ENCODE measurements around the gene ELP5. TPM values are rescaled to one million over a fixed set of nuclear protein-coding genes. Genes with fewer than 3 reads are reported as not detected.

Gene ELP5
- total and polyA plus RNA-seq, 2 experiments from 2014 or later: 38.3 to 41.4 TPM

DNA sequence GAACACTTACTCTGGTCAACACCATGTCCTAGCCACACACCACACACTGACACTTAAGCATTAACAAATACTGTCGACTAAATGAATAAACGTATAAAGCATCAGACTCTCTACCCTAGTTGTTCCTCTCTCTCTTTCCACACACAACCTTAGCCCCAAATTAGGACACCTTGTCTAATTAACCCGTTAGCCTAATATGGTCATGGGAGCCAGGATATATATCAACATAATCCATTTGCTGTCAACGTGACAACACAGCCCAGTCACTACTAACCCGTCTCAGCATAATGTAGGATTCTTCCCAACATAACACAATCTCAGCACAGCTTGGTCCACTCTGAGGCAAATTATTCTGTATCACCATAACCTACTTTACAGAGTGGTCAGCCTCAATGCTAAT lies 19.9 kb upstream of the ELP5 start (continued):
- TF ChIP-seq, protein P1, sequence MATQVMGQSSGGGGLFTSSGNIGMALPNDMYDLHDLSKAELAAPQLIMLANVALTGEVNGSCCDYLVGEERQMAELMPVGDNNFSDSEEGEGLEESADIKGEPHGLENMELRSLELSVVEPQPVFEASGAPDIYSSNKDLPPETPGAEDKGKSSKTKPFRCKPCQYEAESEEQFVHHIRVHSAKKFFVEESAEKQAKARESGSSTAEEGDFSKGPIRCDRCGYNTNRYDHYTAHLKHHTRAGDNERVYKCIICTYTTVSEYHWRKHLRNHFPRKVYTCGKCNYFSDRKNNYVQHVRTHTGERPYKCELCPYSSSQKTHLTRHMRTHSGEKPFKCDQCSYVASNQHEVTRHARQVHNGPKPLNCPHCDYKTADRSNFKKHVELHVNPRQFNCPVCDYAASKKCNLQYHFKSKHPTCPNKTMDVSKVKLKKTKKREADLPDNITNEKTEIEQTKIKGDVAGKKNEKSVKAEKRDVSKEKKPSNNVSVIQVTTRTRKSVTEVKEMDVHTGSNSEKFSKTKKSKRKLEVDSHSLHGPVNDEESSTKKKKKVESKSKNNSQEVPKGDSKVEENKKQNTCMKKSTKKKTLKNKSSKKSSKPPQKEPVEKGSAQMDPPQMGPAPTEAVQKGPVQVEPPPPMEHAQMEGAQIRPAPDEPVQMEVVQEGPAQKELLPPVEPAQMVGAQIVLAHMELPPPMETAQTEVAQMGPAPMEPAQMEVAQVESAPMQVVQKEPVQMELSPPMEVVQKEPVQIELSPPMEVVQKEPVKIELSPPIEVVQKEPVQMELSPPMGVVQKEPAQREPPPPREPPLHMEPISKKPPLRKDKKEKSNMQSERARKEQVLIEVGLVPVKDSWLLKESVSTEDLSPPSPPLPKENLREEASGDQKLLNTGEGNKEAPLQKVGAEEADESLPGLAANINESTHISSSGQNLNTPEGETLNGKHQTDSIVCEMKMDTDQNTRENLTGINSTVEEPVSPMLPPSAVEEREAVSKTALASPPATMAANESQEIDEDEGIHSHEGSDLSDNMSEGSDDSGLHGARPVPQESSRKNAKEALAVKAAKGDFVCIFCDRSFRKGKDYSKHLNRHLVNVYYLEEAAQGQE (IDR thresholded peaks at IDR 0.05; ENCODE audit: unreplicated experiment): no peak
- TF ChIP-seq STAT1 (IDR thresholded peaks at IDR 0.05; ENCODE audit: unreplicated experiment) (no peak), ZNF114 (CRISPR knock-in tag; IDR thresholded peaks at IDR 0.05) (no peak), EZH2 (IDR thresholded peaks at IDR 0.05; ENCODE audit: low read depth, unreplicated experiment) (no peak), POLR2AphosphoS5 (IDR thresholded peaks at IDR 0.05; ENCODE audit: low read depth) (no peak), NANOG (IDR thresholded peaks at IDR 0.05; ENCODE audit: borderline replicate concordance) (no peak)
- TF ChIP-seq, protein P2, sequence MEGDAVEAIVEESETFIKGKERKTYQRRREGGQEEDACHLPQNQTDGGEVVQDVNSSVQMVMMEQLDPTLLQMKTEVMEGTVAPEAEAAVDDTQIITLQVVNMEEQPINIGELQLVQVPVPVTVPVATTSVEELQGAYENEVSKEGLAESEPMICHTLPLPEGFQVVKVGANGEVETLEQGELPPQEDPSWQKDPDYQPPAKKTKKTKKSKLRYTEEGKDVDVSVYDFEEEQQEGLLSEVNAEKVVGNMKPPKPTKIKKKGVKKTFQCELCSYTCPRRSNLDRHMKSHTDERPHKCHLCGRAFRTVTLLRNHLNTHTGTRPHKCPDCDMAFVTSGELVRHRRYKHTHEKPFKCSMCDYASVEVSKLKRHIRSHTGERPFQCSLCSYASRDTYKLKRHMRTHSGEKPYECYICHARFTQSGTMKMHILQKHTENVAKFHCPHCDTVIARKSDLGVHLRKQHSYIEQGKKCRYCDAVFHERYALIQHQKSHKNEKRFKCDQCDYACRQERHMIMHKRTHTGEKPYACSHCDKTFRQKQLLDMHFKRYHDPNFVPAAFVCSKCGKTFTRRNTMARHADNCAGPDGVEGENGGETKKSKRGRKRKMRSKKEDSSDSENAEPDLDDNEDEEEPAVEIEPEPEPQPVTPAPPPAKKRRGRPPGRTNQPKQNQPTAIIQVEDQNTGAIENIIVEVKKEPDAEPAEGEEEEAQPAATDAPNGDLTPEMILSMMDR (conservative IDR thresholded peaks at IDR 0.05; ENCODE audit: low read depth in 2 of 2): no peak

DNA sequence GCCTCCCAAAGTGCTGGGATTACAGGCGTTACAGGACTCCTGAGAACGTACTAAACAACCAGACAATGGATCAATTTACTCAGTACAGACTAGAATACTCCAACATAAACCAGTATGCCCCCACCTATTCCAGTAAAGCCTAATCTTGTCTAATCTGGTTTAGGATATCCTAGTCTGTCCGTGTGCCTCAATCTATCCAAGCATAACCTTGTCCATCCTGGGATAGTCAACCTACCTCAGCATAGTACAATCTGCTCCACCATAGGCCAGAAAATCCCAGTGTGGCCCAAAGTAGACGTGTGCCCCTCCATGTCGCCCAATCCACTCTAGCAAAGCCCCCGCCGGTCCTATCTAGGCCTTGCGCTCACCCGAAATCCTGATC lies 18.3 kb upstream of the ELP5 start:
- H3K4me1 ChIP-seq (ENCODE audit: insufficient read depth): peaks cover 21% of the 10 kb centered on the region
- peaks cover 59% of the 10 kb centered on the region for H3K36me3 Mint-ChIP-seq (ENCODE audit: low read depth)
- peaks cover 37% of the 10 kb centered on the region for H4K20me1 ChIP-seq (replicated peaks; ENCODE audit: insufficient read depth)
- peaks cover 3% of the 10 kb centered on the region; the same call in 2 of the 3 replicates for H3K9me3 Mint-ChIP-seq
- H3K4me2 ChIP-seq: peak overlapping the region; percentile 97
- H3K4me3 Mint-ChIP-seq: peak overlapping the region; percentile 100
- peaks cover 15% of the 10 kb centered on the region for H3K27me3 Mint-ChIP-seq (ENCODE audit: insufficient read depth, low read depth, poor library complexity)
- H3K36me3 ChIP-seq (ENCODE audit: insufficient read depth): peaks cover 11% of the 10 kb centered on the region
- peak; percentile 15 for ATAC-seq
- TF ChIP-seq NANOG (IDR thresholded peaks at IDR 0.05; ENCODE audit: borderline replicate concordance) (no peak), ZNF114 (CRISPR knock-in tag; IDR thresholded peaks at IDR 0.05) (no peak)
- TF ChIP-seq, protein P2 (conservative IDR thresholded peaks at IDR 0.05; ENCODE audit: low read depth in 2 of 2): no peak
- H3K27ac Mint-ChIP-seq: peak overlapping the region; percentile 97
- peaks cover 26% of the 10 kb centered on the region for H3K4me1 Mint-ChIP-seq
- H3K4me3 ChIP-seq: peak overlapping the region; percentile 97
- H3F3A ChIP-seq (replicated peaks; ENCODE audit: low read depth): peaks cover 36% of the 10 kb centered on the region
- no peaks in the 10 kb centered on the region for H3K9me2 ChIP-seq (ENCODE audit: insufficient read depth)
- no peaks in the 10 kb centered on the region for H3K27me3 ChIP-seq (ENCODE audit: insufficient read depth)
- H3K27ac ChIP-seq (ENCODE audit: low read depth): peak overlapping the region; percentile 85
- H3K79me2 ChIP-seq (replicated peaks; ENCODE audit: insufficient read depth): peaks cover 68% of the 10 kb centered on the region
- no peak for DNase-seq (ENCODE audit: low spot score)
- peak overlapping the region; percentile 88 for H2AFZ ChIP-seq

Measured in GM23338 (cell line).